Urinary bladder (tissue), 4 donors: ENCODE results near the gene HMGN2. TPM values are rescaled to one million over a fixed set of nuclear protein-coding genes. Genes with fewer than 3 reads are reported as not detected.

ENCODE experiments used
- DNase-seq: peaks from one replicate; pipeline ENCODE4 v3.0.0-alpha.2; 2015; ENCODE audit errors: extremely low spot score
- H3K27ac ChIP-seq: one replicate; pipeline ENCODE4 v1.5.1; 2013; ENCODE audit warnings: low read depth, mild to moderate bottlenecking, moderate library complexity
- H3K36me3 ChIP-seq: one replicate; pipeline ENCODE4 v1.6.1; 2013; ENCODE audit warnings: mild to moderate bottlenecking, moderate library complexity; ENCODE audit not compliant: insufficient read depth
- H3K4me1 ChIP-seq: one replicate; pipeline ENCODE4 v1.6.1; 2013; ENCODE audit warnings: mild to moderate bottlenecking, moderate library complexity; ENCODE audit not compliant: insufficient read depth
- H3K4me3 ChIP-seq: one replicate; pipeline ENCODE4 v1.5.1; 2013; ENCODE audit warnings: low read depth, low read length
- WGBS: extraction: QIAGEN DNeasy Blood & Tissue Kit; methylation state at CpG from one replicate; pipeline ENCODE4 v1.1.7; 2013; 5-methylcytosine and 5-hydroxymethylcytosine counted together
- polyA plus RNA-seq: library from polyadenylated mRNA; stranded (reverse); fragments of 200-250 nt; gene quantifications from one replicate; pipeline ENCODE4 v1.2.3, GENCODE V29; 2013
- total RNA-seq: library from RNA; depleted of rRNA; stranded (reverse); fragments of >200 nt; gene quantifications from one replicate; pipeline ENCODE4 v1.2.3, GENCODE V29; 2014
- donor health status: healthy with polysubstance abuse.
- donor health status: healthy.

HMGN2 gene
- total RNA-seq (557 TPM), polyA plus RNA-seq (519 TPM)

DNA sequence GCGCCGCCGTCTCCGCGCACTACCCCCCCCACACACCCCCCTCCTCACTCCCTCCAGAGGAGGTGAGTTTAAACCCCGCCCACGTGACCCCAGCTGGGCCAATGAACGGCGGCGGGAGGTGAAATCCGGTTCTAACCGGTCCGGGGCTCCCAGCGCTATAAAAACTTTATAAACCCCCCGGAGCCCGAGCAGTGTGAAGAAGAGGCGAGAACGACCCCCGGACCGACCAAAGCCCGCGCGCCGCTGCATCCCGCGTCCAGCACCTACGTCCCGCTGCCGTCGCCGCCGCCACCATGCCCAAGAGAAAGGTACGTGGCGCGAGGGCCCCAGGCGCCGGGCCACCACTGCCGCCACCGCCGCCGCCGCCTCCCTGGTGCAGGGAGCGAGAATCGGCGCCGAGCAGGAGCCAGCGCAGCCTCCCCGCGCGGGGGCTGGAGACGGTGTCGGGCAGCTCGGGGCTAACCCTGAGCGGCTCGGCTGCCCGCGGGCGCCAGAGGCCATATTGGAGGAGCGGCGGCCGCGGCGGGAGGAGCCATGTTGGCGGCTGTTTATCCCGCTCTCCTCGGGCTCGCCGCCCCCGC is at the start of gene HMGN2:
TSS of gene HMGN2 (plus strand) at position 121 of the 581 bp plus-strand sequence. CDS start at position 294, 173 bp downstream.
- Histone ChIP-seq H3K4me3 (peak within 1 kb of the TSS; percentile 86), H3K36me3 (peaks cover 3% of the 10 kb centered on the region)

DNA sequence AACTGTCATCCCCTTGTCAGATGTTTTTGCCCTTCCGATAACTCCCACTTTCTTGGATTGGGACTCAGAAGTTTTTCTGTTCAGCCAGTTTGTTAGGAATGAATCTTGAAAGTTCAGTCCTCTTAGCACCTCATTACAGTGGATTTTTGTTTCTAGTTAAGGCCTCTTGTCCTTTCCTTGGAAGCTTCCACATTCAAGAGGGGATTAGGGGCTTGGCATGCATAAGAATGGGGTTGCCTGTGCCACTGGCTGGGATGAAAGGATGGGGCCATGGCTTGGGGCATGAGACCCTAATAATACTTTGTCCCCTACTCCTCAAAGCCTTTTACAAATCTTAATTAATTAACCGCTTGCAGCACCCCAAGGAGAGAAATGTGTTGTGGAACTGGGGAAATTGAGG is 42.5 kb upstream of the HMGN2 start:
- 73% methylated on average over 2 of the region's 2 CpGs for WGBS
- H3K4me3 ChIP-seq: no peak overlapping the region
- DNase-seq: no peak

More for the DNA sequence above, at the start of gene HMGN2:
- peak; percentile 86 for DNase-seq
- WGBS: 1% methylated on average over 69 of the region's 69 CpGs
- Histone ChIP-seq H3K27ac (peak within 1 kb of the TSS; percentile 97), H3K4me1 (no peaks in the 10 kb centered on the region)

GRCh38 chr1:26431979-26432695 is 40.1 kb upstream of the HMGN2 start, which contains the start of gene DHDDS:
Gene DHDDS, plus strand, starts transcription at chr1:26432321. Its CDS starts 625 bp downstream, at chr1:26432946.
- peak within 1 kb of the TSS; percentile 65 for H3K27ac ChIP-seq
- DNase-seq: peak; percentile 95
- peaks cover 4% of the 10 kb centered on the region for H3K4me1 ChIP-seq
- WGBS: under 1% methylated on average over 45 of the region's 45 CpGs
- H3K36me3 ChIP-seq: peaks cover 3% of the 10 kb centered on the region
- H3K4me3 ChIP-seq: peak within 1 kb of the TSS; percentile 49

More for the DNA sequence above, 42.5 kb upstream of the HMGN2 start:
- Histone ChIP-seq H3K27ac (no peak overlapping the region), H3K36me3 (no peaks in the 10 kb centered on the region), H3K4me1 (peaks cover 4% of the 10 kb centered on the region)

DNA sequence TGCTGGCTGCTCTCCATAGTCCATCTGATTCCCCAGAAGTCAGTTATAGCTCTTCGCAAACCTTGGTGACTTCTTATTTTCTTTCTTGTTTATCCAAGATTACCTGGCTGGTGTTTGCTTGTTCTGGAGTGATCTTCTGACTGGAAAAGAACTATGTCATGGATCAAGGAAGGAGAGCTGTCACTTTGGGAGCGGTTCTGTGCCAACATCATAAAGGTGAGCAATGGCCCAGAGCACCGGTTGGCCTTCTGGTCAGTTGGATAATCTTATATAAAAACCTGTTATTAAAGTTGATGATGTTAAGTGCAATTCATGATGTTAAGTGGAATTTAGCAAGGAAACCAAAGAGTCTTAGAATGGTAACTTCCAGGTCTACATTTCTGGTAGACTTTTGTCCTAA is 39.4 kb upstream of the HMGN2 start:
- 49% methylated on average over 3 of the region's 3 CpGs for WGBS

GRCh38 chr1:26434161-26434752 is 38.0 kb upstream of the HMGN2 start:
- Histone ChIP-seq H3K27ac (no peak overlapping the region), H3K4me3 (no peak overlapping the region), H3K4me1 (peaks cover 4% of the 10 kb centered on the region), H3K36me3 (peaks cover 6% of the 10 kb centered on the region)
- no peak for DNase-seq

More for the DNA sequence above, 39.4 kb upstream of the HMGN2 start:
- no peak overlapping the region for H3K27ac ChIP-seq
- peaks cover 3% of the 10 kb centered on the region for H3K36me3 ChIP-seq
- H3K4me3 ChIP-seq: peak overlapping the region; percentile 49
- peaks cover 4% of the 10 kb centered on the region for H3K4me1 ChIP-seq
- no peak for DNase-seq

DNA sequence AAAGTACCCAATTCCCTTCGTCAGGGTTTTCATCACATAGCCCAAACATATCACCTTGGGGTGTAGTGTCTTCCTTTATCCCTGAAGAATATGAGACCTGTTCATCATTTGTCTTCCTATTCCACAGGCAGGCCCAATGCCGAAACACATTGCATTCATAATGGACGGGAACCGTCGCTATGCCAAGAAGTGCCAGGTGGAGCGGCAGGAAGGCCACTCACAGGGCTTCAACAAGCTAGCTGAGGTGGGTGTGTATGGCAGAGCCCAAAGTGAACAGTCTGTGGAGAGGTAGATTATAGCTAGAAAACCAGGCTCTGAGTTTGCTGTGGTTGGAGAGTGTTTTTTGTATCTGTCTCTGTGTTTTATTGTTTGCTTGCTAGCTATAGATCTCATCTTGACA is 34.2 kb upstream of the HMGN2 start:
- Histone ChIP-seq H3K4me3 (no peak overlapping the region), H3K27ac (no peak overlapping the region), H3K4me1 (peaks cover 4% of the 10 kb centered on the region), H3K36me3 (peaks cover 8% of the 10 kb centered on the region)
- 96% methylated on average over 6 of the region's 6 CpGs for WGBS
- DNase-seq: no peak

GRCh38 chr1:26440259-26440658 is 32.0 kb upstream of the HMGN2 start:
- Histone ChIP-seq H3K27ac (no peak overlapping the region), H3K36me3 (peaks cover 8% of the 10 kb centered on the region), H3K4me1 (no peaks in the 10 kb centered on the region), H3K4me3 (no peak overlapping the region)
- DNase-seq: no peak
- WGBS: 96% methylated on average over 2 of the region's 2 CpGs

GRCh38 chr1:26449868-26450267 is 22.4 kb upstream of the HMGN2 start:
- DNase-seq: no peak
- Histone ChIP-seq H3K4me1 (no peaks in the 10 kb centered on the region), H3K36me3 (peaks cover 3% of the 10 kb centered on the region), H3K4me3 (no peak overlapping the region), H3K27ac (no peak overlapping the region)
- WGBS: 87% methylated on average over 3 of the region's 3 CpGs

- Histone ChIP-seq H3K4me3 (no peak overlapping the region), H3K4me1 (no peaks in the 10 kb centered on the region), H3K27ac (no peak overlapping the region), H3K36me3 (peaks cover 3% of the 10 kb centered on the region)
- no peak for DNase-seq
- 93% methylated on average over 3 of the region's 3 CpGs for WGBS
Measured at GRCh38 chr1:26450908-26451307, 21.3 kb upstream of the HMGN2 start.

- Histone ChIP-seq H3K4me1 (no peaks in the 10 kb centered on the region), H3K4me3 (no peak overlapping the region), H3K27ac (no peak overlapping the region), H3K36me3 (no peaks in the 10 kb centered on the region)
- DNase-seq: no peak
- whole genome bisulfite sequencing: 93% methylated on average over 5 of the region's 5 CpGs
Measured at GRCh38 chr1:26452459-26453183, 19.6 kb upstream of the HMGN2 start.

- DNase-seq: no peak
- Histone ChIP-seq H3K36me3 (peaks cover 8% of the 10 kb centered on the region), H3K27ac (no peak overlapping the region), H3K4me1 (no peaks in the 10 kb centered on the region), H3K4me3 (no peak overlapping the region)
- 89% methylated on average over 1 of the region's 1 CpG for WGBS
Measured at GRCh38 chr1:26459148-26459547, 13.1 kb upstream of the HMGN2 start.

GRCh38 chr1:26459573-26460031 is 12.6 kb upstream of the HMGN2 start:
- 67% methylated on average over 3 of the region's 3 CpGs for WGBS
- DNase-seq: no peak
- Histone ChIP-seq H3K4me3 (no peak overlapping the region), H3K36me3 (peaks cover 8% of the 10 kb centered on the region), H3K27ac (no peak overlapping the region), H3K4me1 (no peaks in the 10 kb centered on the region)

- no peaks in the 10 kb centered on the region for H3K4me1 ChIP-seq
- no peak for DNase-seq
- 75% methylated on average over 10 of the region's 10 CpGs for WGBS
- no peaks in the 10 kb centered on the region for H3K36me3 ChIP-seq
- no peak overlapping the region for H3K4me3 ChIP-seq
- H3K27ac ChIP-seq: no peak overlapping the region
Measured at GRCh38 chr1:26468911-26469310, 3.3 kb upstream of the HMGN2 start.
